NK-92 (cell line): Measurements from ENCODE around the gene MRPS34.
"Not testable (repeated sequence)": the region's sequence is repeated elsewhere in the genome, so short reads cannot be mapped to it uniquely, and the experiment has no call there.

Experiments
- DNase-seq: peaks from one replicate; lab custom pipeline; 2025; ENCODE audit not compliant: unreplicated experiment; lab: John Stamatoyannopoulos, UW

MRPS34 gene

GRCh38 chr16:1772908-1773702 is at the start of gene MRPS34:
Gene MRPS34, minus strand, starts transcription at chr16:1773134. Its CDS starts 15 bp downstream, at chr16:1773119.
- no peak for DNase-seq

- no peak for DNase-seq
Observed at GRCh38 chr16:1821861-1822611, 49.1 kb upstream of the MRPS34 start.

- no peak for DNase-seq
Observed at GRCh38 chr16:1820946-1821290, 48.0 kb upstream of the MRPS34 start.

- DNase-seq: no peak
Observed at GRCh38 chr16:1820096-1820945, 47.4 kb upstream of the MRPS34 start.

- no peak for DNase-seq
Observed at GRCh38 chr16:1819611-1820010, 46.7 kb upstream of the MRPS34 start.

GRCh38 chr16:1818873-1819525 is 46.1 kb upstream of the MRPS34 start:
- no peak for DNase-seq

- DNase-seq: no peak
Observed at GRCh38 chr16:1818204-1818872, 45.4 kb upstream of the MRPS34 start.

GRCh38 chr16:1817716-1818115 is 44.8 kb upstream of the MRPS34 start:
- DNase-seq: no peak

- DNase-seq: no peak
Observed at GRCh38 chr16:1817276-1817589, 44.3 kb upstream of the MRPS34 start.

GRCh38 chr16:1816396-1817275 is 43.7 kb upstream of the MRPS34 start:
- no peak for DNase-seq

GRCh38 chr16:1815461-1815860 is 42.5 kb upstream of the MRPS34 start:
- no peak for DNase-seq

- DNase-seq: no peak
Observed at GRCh38 chr16:1812732-1813163, 39.8 kb upstream of the MRPS34 start.

GRCh38 chr16:1810536-1810935 is 37.6 kb upstream of the MRPS34 start:
- DNase-seq: no peak

- no peak for DNase-seq
Observed at GRCh38 chr16:1810106-1810505, 37.2 kb upstream of the MRPS34 start.

GRCh38 chr16:1809281-1809801 is 36.4 kb upstream of the MRPS34 start:
- DNase-seq: no peak

- DNase-seq: no peak
Observed at GRCh38 chr16:1808691-1809090, 35.8 kb upstream of the MRPS34 start.

GRCh38 chr16:1807626-1808025 is 34.7 kb upstream of the MRPS34 start:
- no peak for DNase-seq

- no peak for DNase-seq
Observed at GRCh38 chr16:1800701-1801100, 27.8 kb upstream of the MRPS34 start.

- DNase-seq: not testable (repeated sequence)
Observed at GRCh38 chr16:1799263-1799662, 26.3 kb upstream of the MRPS34 start.
